Tibial nerve (tissue), 4 donors: ENCODE measurements around the gene REELD1.

Source experiments
- EP300 ChIP-seq, 2 donors: sonication (generic); formaldehyde crosslinking; IDR thresholded peaks; one replicate each; pipeline ENCODE4 v1.6.1; 2017; ENCODE audit warnings: antibody characterized with exemption in 2 of 2, mild to moderate bottlenecking in 1 of 2
- POLR2A ChIP-seq, 2 donors: fragments of 450-650 bp; IDR thresholded peaks; one replicate each; pipeline ENCODE4 v1.6.1; 2017; ENCODE audit warnings: antibody characterized with exemption in 2 of 2, mild to moderate bottlenecking in 2 of 2, moderate library complexity in 2 of 2
- TF ChIP-seq, protein P1 (sequence below), 5 experiments: fragments of 200-600 bp in 3 of 5; fragments of 450-650 bp in 2 of 5; sonication (generic) in 3 of 5; IDR thresholded peaks; one replicate each; pipeline ENCODE4 v1.5.1; 2016 to 2019; ENCODE audit warnings: antibody characterized with exemption in 5 of 5, mild to moderate bottlenecking in 3 of 5, moderate library complexity in 2 of 5

DNA sequence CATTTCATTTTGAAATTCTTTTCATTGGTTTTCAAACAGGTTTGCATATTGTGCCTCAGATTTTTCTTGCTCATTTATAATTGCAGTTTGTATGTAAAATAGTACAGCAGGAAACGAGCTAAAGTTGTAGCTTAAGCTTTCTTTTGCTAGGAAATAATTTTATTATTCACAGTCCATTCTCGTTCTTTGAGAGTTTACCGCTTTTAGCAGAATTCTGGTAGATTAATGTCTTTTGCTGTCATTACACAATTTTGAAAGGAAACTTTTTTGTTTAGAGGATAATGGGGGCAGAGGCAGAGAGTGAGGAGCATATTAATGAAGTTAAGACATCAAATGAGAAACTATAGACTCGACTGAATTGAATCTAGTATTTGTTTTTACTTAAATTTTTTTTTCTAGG is 28.3 kb upstream of the REELD1 start:
- TF ChIP-seq, protein P1, sequence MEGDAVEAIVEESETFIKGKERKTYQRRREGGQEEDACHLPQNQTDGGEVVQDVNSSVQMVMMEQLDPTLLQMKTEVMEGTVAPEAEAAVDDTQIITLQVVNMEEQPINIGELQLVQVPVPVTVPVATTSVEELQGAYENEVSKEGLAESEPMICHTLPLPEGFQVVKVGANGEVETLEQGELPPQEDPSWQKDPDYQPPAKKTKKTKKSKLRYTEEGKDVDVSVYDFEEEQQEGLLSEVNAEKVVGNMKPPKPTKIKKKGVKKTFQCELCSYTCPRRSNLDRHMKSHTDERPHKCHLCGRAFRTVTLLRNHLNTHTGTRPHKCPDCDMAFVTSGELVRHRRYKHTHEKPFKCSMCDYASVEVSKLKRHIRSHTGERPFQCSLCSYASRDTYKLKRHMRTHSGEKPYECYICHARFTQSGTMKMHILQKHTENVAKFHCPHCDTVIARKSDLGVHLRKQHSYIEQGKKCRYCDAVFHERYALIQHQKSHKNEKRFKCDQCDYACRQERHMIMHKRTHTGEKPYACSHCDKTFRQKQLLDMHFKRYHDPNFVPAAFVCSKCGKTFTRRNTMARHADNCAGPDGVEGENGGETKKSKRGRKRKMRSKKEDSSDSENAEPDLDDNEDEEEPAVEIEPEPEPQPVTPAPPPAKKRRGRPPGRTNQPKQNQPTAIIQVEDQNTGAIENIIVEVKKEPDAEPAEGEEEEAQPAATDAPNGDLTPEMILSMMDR (IDR thresholded peaks at IDR 0.05) = no peak
- TF ChIP-seq POLR2A (IDR thresholded peaks at IDR 0.05) (no peak), EP300 (IDR thresholded peaks at IDR 0.05) (no peak)
